Measurements from ENCODE around the gene JPH3.

The JPH3 gene

DNA sequence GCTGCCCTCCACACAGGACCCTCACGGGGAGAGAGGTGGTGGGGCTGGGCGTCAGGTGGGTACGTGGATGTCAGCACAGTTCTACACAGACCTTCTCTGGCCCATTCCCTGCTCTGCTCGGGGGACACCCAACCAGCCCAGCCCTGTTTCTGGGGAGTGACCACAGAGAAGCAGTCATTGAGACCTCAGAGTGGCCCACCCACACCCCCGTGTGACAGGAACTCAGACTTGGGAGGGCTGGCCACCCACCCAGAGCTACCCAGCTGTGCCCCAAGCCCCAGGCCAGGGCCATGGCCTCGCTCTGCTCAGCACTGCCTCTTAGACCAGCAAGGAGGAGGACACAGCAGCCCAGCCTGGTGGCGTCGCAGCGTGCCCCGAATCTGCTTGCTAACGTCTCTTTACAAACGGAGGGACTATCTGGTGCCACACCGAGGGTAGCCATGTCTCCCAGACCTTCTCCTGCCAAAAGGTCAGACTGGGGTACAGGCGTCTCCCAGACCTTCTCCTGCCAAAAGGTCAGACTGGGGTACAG, 85.8 kb downstream of the JPH3 start:
- intact Hi-C loops (cut with DNase I; ENCODE audit: low total_unique reads): no loop called here
- DNase-seq: no peak
- Histone ChIP-seq H3K27me3 (peaks cover 0 to 78% of the 10 kb centered on the region in 2 donors), H3K9me3 (no peaks in the 10 kb centered on the region), H3K36me3 (no peaks in the 10 kb centered on the region), H3K27ac (no peak overlapping the region), H3K4me3 (no peak overlapping the region), H3K4me1 (peaks cover 0 to 9% (median 5%) of the 10 kb centered on the region in 4 donors)
- TF ChIP-seq CTCF (IDR thresholded peaks at IDR 0.05): no peak

- DNase-seq: no peak
Measured at GRCh38 chr16:87688876-87689815, 86.8 kb downstream of the JPH3 start.

GRCh38 chr16:87689956-87690465, 87.7 kb downstream of the JPH3 start:
- no peak overlapping the region for H3K27ac ChIP-seq
- no peak overlapping the region for H3K4me3 ChIP-seq
- no peaks in the 10 kb centered on the region for H3K9me3 ChIP-seq
- peaks cover 0 to 9% (median 5%) of the 10 kb centered on the region in 4 donors for H3K4me1 ChIP-seq
- no peak for TF ChIP-seq CTCF (IDR thresholded peaks at IDR 0.05)
- H3K27me3 ChIP-seq: peaks cover 0 to 61% of the 10 kb centered on the region in 2 donors
- peaks cover 0 to 8% (median 0%) of the 10 kb centered on the region in 3 donors for H3K36me3 ChIP-seq
- DNase-seq: no peak
- intact Hi-C loops (cut with DNase I; ENCODE audit: low total_unique reads): no loop called here

More at GRCh38 chr16:87688876-87689815, 86.8 kb downstream of the JPH3 start:
- intact Hi-C loops (cut with DNase I; ENCODE audit: low total_unique reads): no loop called here
- H3K4me3 ChIP-seq: no peak overlapping the region
- no peak for TF ChIP-seq CTCF (IDR thresholded peaks at IDR 0.05)
- H3K27me3 ChIP-seq: peaks cover 0 to 70% of the 10 kb centered on the region in 2 donors
- no peaks in the 10 kb centered on the region for H3K36me3 ChIP-seq
- no peak overlapping the region for H3K27ac ChIP-seq
- no peaks in the 10 kb centered on the region for H3K9me3 ChIP-seq
- peaks cover 0 to 9% (median 5%) of the 10 kb centered on the region in 4 donors for H3K4me1 ChIP-seq

- H3K9me3 ChIP-seq: no peaks in the 10 kb centered on the region
- peaks cover 0 to 9% (median 5%) of the 10 kb centered on the region in 4 donors for H3K4me1 ChIP-seq
- H3K4me3 ChIP-seq: no peak overlapping the region
- peaks cover 0 to 55% of the 10 kb centered on the region in 2 donors for H3K27me3 ChIP-seq
- H3K36me3 ChIP-seq: peaks cover 0 to 19% (median 0%) of the 10 kb centered on the region in 3 donors
- intact Hi-C loops (cut with DNase I; ENCODE audit: low total_unique reads): no loop called here
- TF ChIP-seq CTCF (IDR thresholded peaks at IDR 0.05): no peak
- DNase-seq: no peak
- no peak overlapping the region for H3K27ac ChIP-seq
Measured at GRCh38 chr16:87690911-87691685, 88.8 kb downstream of the JPH3 start.

GRCh38 chr16:87691686-87692079, 89.4 kb downstream of the JPH3 start:
- intact Hi-C loops (cut with DNase I; ENCODE audit: low total_unique reads): no loop called here
- peaks cover 0 to 53% of the 10 kb centered on the region in 2 donors for H3K27me3 ChIP-seq
- no peaks in the 10 kb centered on the region for H3K9me3 ChIP-seq
- no peak overlapping the region for H3K27ac ChIP-seq
- peaks cover 0 to 9% (median 5%) of the 10 kb centered on the region in 4 donors for H3K4me1 ChIP-seq
- peaks cover 0 to 24% (median 0%) of the 10 kb centered on the region in 3 donors for H3K36me3 ChIP-seq
- DNase-seq: no peak
- TF ChIP-seq CTCF (IDR thresholded peaks at IDR 0.05): no peak
- no peak overlapping the region for H3K4me3 ChIP-seq

Data from tibial artery (tissue), 4 donors.